ENCODE measurements around the gene SENP2. TPM values are rescaled to one million over a fixed set of nuclear protein-coding genes. Genes with fewer than 3 reads are reported as not detected.

SENP2 gene
- total and polyA plus RNA-seq, 9 of the 15 experiments (the other 6 are each of a cell fraction or from before 2014, with no cell fraction given), result 11.8 to 67.1 (median 41.1) TPM

DNA sequence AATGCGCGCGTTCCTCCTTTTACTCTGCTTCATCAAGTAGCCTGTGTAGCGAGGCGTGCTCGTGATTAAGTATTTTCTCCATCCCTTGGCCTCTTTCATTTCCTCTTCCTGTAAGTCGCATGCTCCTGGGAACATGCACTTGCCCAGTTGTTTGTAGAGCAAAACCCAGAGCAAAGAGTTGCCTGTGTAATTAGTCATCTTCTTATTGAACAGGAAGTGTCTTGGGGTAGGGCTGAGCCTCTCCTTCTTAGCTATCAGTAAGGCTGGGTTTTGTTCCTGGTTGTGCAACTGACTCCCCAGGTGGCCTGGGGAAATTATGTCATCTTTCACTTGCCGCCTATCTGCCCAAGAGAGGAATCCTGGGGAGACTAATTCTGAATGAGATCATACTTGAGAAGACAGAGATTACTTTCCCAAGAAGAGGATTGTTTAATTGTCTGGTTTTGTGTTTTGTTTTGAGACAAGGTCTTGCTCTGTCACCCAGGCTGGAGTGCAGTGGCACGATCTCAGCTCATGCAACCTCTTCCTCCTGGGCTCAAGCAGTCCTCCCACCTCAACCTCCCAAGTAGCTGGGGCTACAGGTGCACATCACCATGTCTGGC lies 48.6 kb upstream of the SENP2 start (continued):
- no peak for TF ChIP-seq ZNF696 (CRISPR knock-in tag; conservative IDR thresholded peaks at IDR 0.05)
- peak; percentile 75; the same call in 1 of the 2 replicates for TF ChIP-seq SMARCA4 (IDR thresholded peaks at IDR 0.05)
- peak; percentile 25 for TF ChIP-seq ZFP36 (IDR thresholded peaks at IDR 0.05; ENCODE audit: low read depth, low read length, partially characterized antibody)
- no peak for TF ChIP-seq PHB2 (IDR thresholded peaks at IDR 0.05; ENCODE audit: low read depth)
- peak; percentile 97 for TF ChIP-seq ATF7 (IDR thresholded peaks at IDR 0.05)
- TF ChIP-seq ZNF764 (CRISPR knock-in tag; IDR thresholded peaks at IDR 0.05; ENCODE audit: low read depth), result no peak
- TF ChIP-seq, protein P1, sequence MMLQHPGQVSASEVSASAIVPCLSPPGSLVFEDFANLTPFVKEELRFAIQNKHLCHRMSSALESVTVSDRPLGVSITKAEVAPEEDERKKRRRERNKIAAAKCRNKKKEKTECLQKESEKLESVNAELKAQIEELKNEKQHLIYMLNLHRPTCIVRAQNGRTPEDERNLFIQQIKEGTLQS (IDR thresholded peaks at IDR 0.05), result peak; percentile 94
- TF ChIP-seq, protein P1 (CRISPR knock-in tag; conservative IDR thresholded peaks at IDR 0.05), result peak; percentile 79; the same call in 1 of the 2 replicates
- TF ChIP-seq PRPF4 (IDR thresholded peaks at IDR 0.05; ENCODE audit: insufficient read depth, low read depth, low read length, poor library complexity, severe bottlenecking), result no peak
- TF ChIP-seq RNF2 (IDR thresholded peaks at IDR 0.05), result 0 out of 2 replicates have a peak, but pooled peaks have one; percentile 54
- no peak for TF ChIP-seq MCM7 (IDR thresholded peaks at IDR 0.05)
- no peak for TF ChIP-seq ETS2 (tag; IDR thresholded peaks at IDR 0.05; ENCODE audit: borderline replicate concordance, poor library complexity, severe bottlenecking)
- no peak for TF ChIP-seq SIN3B (IDR thresholded peaks at IDR 0.05; ENCODE audit: low read depth)
- TF ChIP-seq, protein P2, sequence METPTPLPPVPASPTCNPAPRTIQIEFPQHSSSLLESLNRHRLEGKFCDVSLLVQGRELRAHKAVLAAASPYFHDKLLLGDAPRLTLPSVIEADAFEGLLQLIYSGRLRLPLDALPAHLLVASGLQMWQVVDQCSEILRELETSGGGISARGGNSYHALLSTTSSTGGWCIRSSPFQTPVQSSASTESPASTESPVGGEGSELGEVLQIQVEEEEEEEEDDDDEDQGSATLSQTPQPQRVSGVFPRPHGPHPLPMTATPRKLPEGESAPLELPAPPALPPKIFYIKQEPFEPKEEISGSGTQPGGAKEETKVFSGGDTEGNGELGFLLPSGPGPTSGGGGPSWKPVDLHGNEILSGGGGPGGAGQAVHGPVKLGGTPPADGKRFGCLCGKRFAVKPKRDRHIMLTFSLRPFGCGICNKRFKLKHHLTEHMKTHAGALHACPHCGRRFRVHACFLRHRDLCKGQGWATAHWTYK (CRISPR knock-in tag; IDR thresholded peaks at IDR 0.05), result no peak
- no peak for TF ChIP-seq HIVEP1 (CRISPR knock-in tag; IDR thresholded peaks at IDR 0.05)
- TF ChIP-seq ZNF3 (CRISPR knock-in tag; IDR thresholded peaks at IDR 0.05), result no peak
- no peak for TF ChIP-seq FOXP1 (CRISPR knock-in tag; IDR thresholded peaks at IDR 0.05)
- TF ChIP-seq LARP7 (IDR thresholded peaks at IDR 0.05), result no peak
- no peak for TF ChIP-seq SRF (CRISPR knock-in tag; IDR thresholded peaks at IDR 0.05)
- TF ChIP-seq ZNF717 (CRISPR knock-in tag; IDR thresholded peaks at IDR 0.05), result no peak
- TF ChIP-seq KLF16 (IDR thresholded peaks at IDR 0.05), result peak; percentile 46; the same call in 1 of the 2 replicates
- no peak for TF ChIP-seq BRCA1 (IDR thresholded peaks at IDR 0.05)
- no peak for TF ChIP-seq BRCA1 (CRISPR knock-in tag; IDR thresholded peaks at IDR 0.05)
- TF ChIP-seq RHOXF2B (CRISPR knock-in tag; conservative IDR thresholded peaks at IDR 0.05), result no peak
- no peak for TF ChIP-seq TCFL5 (CRISPR knock-in tag; conservative IDR thresholded peaks at IDR 0.05)
- TF ChIP-seq, protein P3, sequence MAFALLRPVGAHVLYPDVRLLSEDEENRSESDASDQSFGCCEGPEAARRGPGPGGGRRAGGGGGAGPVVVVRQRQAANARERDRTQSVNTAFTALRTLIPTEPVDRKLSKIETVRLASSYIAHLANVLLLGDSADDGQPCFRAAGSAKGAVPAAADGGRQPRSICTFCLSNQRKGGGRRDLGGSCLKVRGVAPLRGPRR (CRISPR knock-in tag; IDR thresholded peaks at IDR 0.05), result no peak
- no peak for TF ChIP-seq ESRRB (CRISPR knock-in tag; IDR thresholded peaks at IDR 0.05; ENCODE audit: borderline replicate concordance)
- TF ChIP-seq ZFP1 (CRISPR knock-in tag; IDR thresholded peaks at IDR 0.05), result no peak
- TF ChIP-seq, protein P4, sequence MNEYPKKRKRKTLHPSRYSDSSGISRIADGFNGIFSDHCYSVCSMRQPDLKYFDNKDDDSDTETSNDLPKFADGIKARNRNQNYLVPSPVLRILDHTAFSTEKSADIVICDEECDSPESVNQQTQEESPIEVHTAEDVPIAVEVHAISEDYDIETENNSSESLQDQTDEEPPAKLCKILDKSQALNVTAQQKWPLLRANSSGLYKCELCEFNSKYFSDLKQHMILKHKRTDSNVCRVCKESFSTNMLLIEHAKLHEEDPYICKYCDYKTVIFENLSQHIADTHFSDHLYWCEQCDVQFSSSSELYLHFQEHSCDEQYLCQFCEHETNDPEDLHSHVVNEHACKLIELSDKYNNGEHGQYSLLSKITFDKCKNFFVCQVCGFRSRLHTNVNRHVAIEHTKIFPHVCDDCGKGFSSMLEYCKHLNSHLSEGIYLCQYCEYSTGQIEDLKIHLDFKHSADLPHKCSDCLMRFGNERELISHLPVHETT (CRISPR knock-in tag; conservative IDR thresholded peaks at IDR 0.05 in 1 of 2, IDR thresholded peaks at IDR 0.05 in 1 of 2), result 0 out of 4 replicates have a peak, but pooled peaks of 1 of the 2 experiments have one; percentile 40
